Measurements from ENCODE around the gene LCLAT1. TPM values are rescaled to one million over a fixed set of nuclear protein-coding genes. Genes with fewer than 3 reads are reported as not detected.

The LCLAT1 gene
- total RNA-seq, 1 donor from 2014 or later: 27.7 TPM

DNA sequence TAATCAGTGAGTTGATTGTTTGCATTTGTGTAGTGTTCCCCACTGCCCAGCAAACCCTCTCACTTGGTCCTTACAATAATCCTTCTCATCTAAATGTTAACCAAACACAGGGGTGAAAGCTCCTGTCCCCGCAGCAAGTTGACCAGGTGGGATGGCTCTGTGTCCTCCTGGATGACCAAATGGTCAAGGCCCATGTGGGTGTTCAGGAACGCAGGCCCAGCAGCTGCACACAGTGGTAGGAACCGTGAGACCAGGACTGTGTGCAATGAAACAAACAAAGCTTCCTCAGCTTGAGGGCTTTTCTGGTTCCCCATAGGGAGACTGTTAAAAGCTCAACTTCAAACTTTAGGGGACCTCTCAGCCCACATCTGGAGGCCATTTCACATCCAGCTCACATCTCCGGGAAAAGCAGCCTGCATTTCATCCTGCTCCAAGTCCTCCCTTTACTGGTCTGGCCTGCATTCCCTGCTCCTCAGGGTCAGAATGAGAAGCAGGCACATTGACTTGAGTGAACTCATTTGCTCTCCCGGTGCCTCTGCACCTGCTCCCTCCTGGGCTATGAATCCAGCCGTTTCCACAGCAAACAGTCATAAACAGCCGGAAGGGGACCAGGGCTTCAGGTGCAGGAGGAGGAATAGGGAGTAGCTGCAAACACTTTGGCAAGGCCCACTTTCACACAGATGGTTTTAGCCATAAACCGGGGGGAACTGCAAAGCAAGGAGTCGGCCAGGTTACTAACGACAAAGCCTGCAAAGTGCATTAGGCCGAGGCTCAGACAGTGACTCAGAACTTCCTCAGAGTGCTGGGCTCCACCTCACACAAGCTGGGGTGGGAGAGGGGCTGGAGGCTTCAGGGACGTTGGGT, 215.5 kb downstream of the LCLAT1 start:
- TF ChIP-seq, protein P1, sequence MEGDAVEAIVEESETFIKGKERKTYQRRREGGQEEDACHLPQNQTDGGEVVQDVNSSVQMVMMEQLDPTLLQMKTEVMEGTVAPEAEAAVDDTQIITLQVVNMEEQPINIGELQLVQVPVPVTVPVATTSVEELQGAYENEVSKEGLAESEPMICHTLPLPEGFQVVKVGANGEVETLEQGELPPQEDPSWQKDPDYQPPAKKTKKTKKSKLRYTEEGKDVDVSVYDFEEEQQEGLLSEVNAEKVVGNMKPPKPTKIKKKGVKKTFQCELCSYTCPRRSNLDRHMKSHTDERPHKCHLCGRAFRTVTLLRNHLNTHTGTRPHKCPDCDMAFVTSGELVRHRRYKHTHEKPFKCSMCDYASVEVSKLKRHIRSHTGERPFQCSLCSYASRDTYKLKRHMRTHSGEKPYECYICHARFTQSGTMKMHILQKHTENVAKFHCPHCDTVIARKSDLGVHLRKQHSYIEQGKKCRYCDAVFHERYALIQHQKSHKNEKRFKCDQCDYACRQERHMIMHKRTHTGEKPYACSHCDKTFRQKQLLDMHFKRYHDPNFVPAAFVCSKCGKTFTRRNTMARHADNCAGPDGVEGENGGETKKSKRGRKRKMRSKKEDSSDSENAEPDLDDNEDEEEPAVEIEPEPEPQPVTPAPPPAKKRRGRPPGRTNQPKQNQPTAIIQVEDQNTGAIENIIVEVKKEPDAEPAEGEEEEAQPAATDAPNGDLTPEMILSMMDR (conservative IDR thresholded peaks at IDR 0.05): no peak
- Mint-ChIP-seq H3K36me3 (ENCODE audit: low read depth) (no peaks in the 10 kb centered on the region), H3K27me3 (ENCODE audit: low read depth) (no peaks in the 10 kb centered on the region), H3K4me3 (no peak overlapping the region), H3K4me1 (no peaks in the 10 kb centered on the region), H3K27ac (ENCODE audit: unreplicated experiment) (no peak overlapping the region), H3K9me3 (no peaks in the 10 kb centered on the region)
- DNase-seq (ENCODE audit: low read depth, low spot score): no peak

DNA sequence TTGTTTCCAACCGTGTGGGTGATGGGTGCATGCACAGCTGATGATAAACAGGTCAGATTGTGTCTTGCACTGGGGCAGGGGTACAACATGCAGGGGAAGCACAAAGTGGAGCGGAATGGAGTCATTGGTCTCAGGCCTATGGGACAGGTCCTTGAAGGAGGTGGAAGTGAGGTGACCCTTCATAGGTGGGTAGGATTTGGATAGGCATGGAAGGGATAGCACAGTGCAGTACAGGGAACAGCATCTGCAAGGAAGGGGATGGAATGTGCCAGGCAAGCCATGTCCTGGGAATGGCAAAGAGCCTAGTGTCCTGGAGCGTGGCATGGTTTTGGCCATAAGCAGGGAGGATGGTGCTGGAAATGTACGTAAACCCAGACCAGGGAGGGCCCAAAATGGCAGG, 216.3 kb downstream of the LCLAT1 start:
- Mint-ChIP-seq H3K4me3 (no peak overlapping the region), H3K36me3 (ENCODE audit: low read depth) (peaks cover under 1% of the 10 kb centered on the region), H3K27ac (ENCODE audit: unreplicated experiment) (no peak overlapping the region), H3K4me1 (no peaks in the 10 kb centered on the region), H3K27me3 (ENCODE audit: low read depth) (no peaks in the 10 kb centered on the region), H3K9me3 (peaks cover 3% of the 10 kb centered on the region)
- TF ChIP-seq, protein P1 (conservative IDR thresholded peaks at IDR 0.05): no peak
- no peak for DNase-seq (ENCODE audit: low read depth, low spot score)

- Mint-ChIP-seq H3K9me3 (peaks cover 8% of the 10 kb centered on the region), H3K4me1 (no peaks in the 10 kb centered on the region), H3K27me3 (ENCODE audit: low read depth) (no peaks in the 10 kb centered on the region), H3K27ac (ENCODE audit: unreplicated experiment) (no peak overlapping the region), H3K4me3 (no peak overlapping the region), H3K36me3 (ENCODE audit: low read depth) (peaks cover 3% of the 10 kb centered on the region)
- TF ChIP-seq, protein P1 (conservative IDR thresholded peaks at IDR 0.05): no peak
- DNase-seq (ENCODE audit: low read depth, low spot score): no peak
Measured at GRCh38 chr2:30663806-30664205, 216.8 kb downstream of the LCLAT1 start.

GRCh38 chr2:30664761-30665358, 217.8 kb downstream of the LCLAT1 start:
- no peak for DNase-seq (ENCODE audit: low read depth, low spot score)
- Mint-ChIP-seq H3K4me3 (no peak overlapping the region), H3K9me3 (peaks cover 10% of the 10 kb centered on the region), H3K4me1 (no peaks in the 10 kb centered on the region), H3K36me3 (ENCODE audit: low read depth) (peaks cover 4% of the 10 kb centered on the region), H3K27me3 (ENCODE audit: low read depth) (no peaks in the 10 kb centered on the region), H3K27ac (ENCODE audit: unreplicated experiment) (no peak overlapping the region)
- TF ChIP-seq, protein P1 (conservative IDR thresholded peaks at IDR 0.05): no peak

DNA sequence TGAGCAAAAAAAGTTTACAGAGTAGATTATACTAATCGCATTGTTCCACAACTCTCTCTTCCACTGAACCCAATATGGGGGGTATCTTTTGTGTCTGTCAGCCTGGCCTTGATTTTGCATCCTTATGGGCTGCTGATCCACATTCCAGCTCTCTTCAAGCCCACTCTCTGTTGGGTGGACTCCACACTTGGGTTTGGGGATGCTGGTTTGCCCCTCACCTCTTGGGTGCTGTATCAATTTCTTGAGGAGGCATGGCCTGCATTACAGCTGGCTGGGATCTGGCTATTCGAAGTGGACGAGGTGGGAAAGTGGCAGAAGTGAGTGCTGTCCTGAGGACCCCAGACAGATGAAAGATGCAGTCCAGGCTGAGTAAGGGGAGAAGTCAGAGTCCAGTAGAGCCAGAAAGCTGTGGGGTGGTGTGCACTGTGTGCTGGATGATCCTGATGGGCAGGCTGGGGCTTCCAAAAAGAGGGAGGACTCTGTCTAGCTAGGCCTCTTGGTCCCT, 218.8 kb downstream of the LCLAT1 start:
- no peak overlapping the region for H3K4me3 Mint-ChIP-seq
- H3K9me3 Mint-ChIP-seq: peaks cover 13% of the 10 kb centered on the region
- no peaks in the 10 kb centered on the region for H3K27me3 Mint-ChIP-seq (ENCODE audit: low read depth)
- peaks cover 7% of the 10 kb centered on the region for H3K36me3 Mint-ChIP-seq (ENCODE audit: low read depth)
- DNase-seq (ENCODE audit: low read depth, low spot score): no peak
- TF ChIP-seq, protein P1 (conservative IDR thresholded peaks at IDR 0.05): no peak
- no peaks in the 10 kb centered on the region for H3K4me1 Mint-ChIP-seq
- H3K27ac Mint-ChIP-seq (ENCODE audit: unreplicated experiment): no peak overlapping the region
